Measurements from ENCODE around the gene DOK6. TPM values are rescaled to one million over a fixed set of nuclear protein-coding genes. Genes with fewer than 3 reads are reported as not detected.

DOK6 gene
- total and polyA plus RNA-seq, 2 donors (not counting 3 experiments of a cell fraction or from before 2014, with no cell fraction given): under 0.01 TPM; not detected in 1

- Histone ChIP-seq H3K36me3 (ENCODE audit: control insufficient read depth in 2 of 2, extremely low read depth in 1 of 2, insufficient read depth in 2 of 2, low read length in 2 of 2) (no peaks in the 10 kb centered on the region), H3K4me1 (ENCODE audit: control insufficient read depth, extremely low read depth, insufficient read depth, low read length) (no peaks in the 10 kb centered on the region), H3K9me1 (replicated peaks; ENCODE audit: control insufficient read depth, extremely low read depth, insufficient read depth, low read length) (no peaks in the 10 kb centered on the region), H2AFZ (ENCODE audit: low read depth, low read length) (no peak overlapping the region), H3K4me2 (ENCODE audit: insufficient read depth, low read length) (no peak overlapping the region), H3K27me3 (ENCODE audit: control insufficient read depth in 2 of 2, insufficient read depth in 2 of 2, low read length in 2 of 2) (no peaks in the 10 kb centered on the region), H3K27ac (ENCODE audit: insufficient read depth, low read depth, low read length) (no peak overlapping the region), H3K9me3 (replicated peaks; ENCODE audit: control insufficient read depth, insufficient read depth, low read length) (no peaks in the 10 kb centered on the region), H4K20me1 (replicated peaks; ENCODE audit: control insufficient read depth, extremely low read depth, insufficient read depth, low read length) (no peaks in the 10 kb centered on the region), H3K4me3 (replicated peaks in 1 of 3; ENCODE audit: insufficient read depth in 1 of 3, low read depth in 1 of 3, low read length in 3 of 3) (no peak overlapping the region), H3K79me2 (ENCODE audit: control insufficient read depth, insufficient read depth, low read length) (no peaks in the 10 kb centered on the region), H3K9ac (replicated peaks; ENCODE audit: extremely low read depth, insufficient read depth, low read length) (no peak overlapping the region)
- dilution Hi-C loops (cut with MboI; ENCODE audit: extremely low pct_ligation_motif_present, low sequenced_read_pairs): no loop called here
- CTCF ChIA-PET: no interaction called here
- TF ChIP-seq CTCF (IDR thresholded peaks at IDR 0.05; ENCODE audit: extremely low read depth in 1 of 2, insufficient read depth in 1 of 2, low read depth in 1 of 2, low read length in 2 of 2) (no peak), EZH2 (IDR thresholded peaks at IDR 0.05; ENCODE audit: borderline replicate concordance, low read depth, low read length, severe bottlenecking) (no peak), JUN (IDR thresholded peaks at IDR 0.05; ENCODE audit: borderline replicate concordance, insufficient read depth, insufficient read length, low read depth) (no peak)
- POLR2A ChIA-PET: no interaction called here
- no peak for DNase-seq (ENCODE audit: low read depth, low spot score)
- FAIRE-seq: no peak
- intact Hi-C loops (cut with micrococcal nuclease): no loop called here
- no TSS peak for BruUV-seq (replicated peaks)
These were observed 412.9 kb downstream of the DOK6 start for GRCh38 chr18:69813559-69813958.

GRCh38 chr18:69814861-69815385, 414.2 kb downstream of the DOK6 start:
- H3K27ac ChIP-seq (ENCODE audit: insufficient read depth, low read depth, low read length): no peak overlapping the region
- POLR2A ChIA-PET: no interaction called here

More at GRCh38 chr18:69814861-69815385, 414.2 kb downstream of the DOK6 start:
- no peaks in the 10 kb centered on the region for H3K9me1 ChIP-seq (replicated peaks; ENCODE audit: control insufficient read depth, extremely low read depth, insufficient read depth, low read length)
- no peak overlapping the region for H3K9ac ChIP-seq (replicated peaks; ENCODE audit: extremely low read depth, insufficient read depth, low read length)
- no peaks in the 10 kb centered on the region for H3K79me2 ChIP-seq (ENCODE audit: control insufficient read depth, insufficient read depth, low read length)
- H3K36me3 ChIP-seq (ENCODE audit: control insufficient read depth in 2 of 2, extremely low read depth in 1 of 2, insufficient read depth in 2 of 2, low read length in 2 of 2): no peaks in the 10 kb centered on the region
- no peaks in the 10 kb centered on the region for H3K4me1 ChIP-seq (ENCODE audit: control insufficient read depth, extremely low read depth, insufficient read depth, low read length)
- TF ChIP-seq POLR2AphosphoS5 (IDR thresholded peaks at IDR 0.05; ENCODE audit: insufficient read depth, low read depth, low read length): no peak
- TF ChIP-seq POLR2A (IDR thresholded peaks at IDR 0.05; ENCODE audit: low read depth, low read length): no peak
- TF ChIP-seq MYC (IDR thresholded peaks at IDR 0.05; ENCODE audit: low read depth, low read length): no peak
- TF ChIP-seq EZH2 (IDR thresholded peaks at IDR 0.05; ENCODE audit: borderline replicate concordance, low read depth, low read length, severe bottlenecking): no peak
- dilution Hi-C loops (cut with MboI; ENCODE audit: extremely low pct_ligation_motif_present, low sequenced_read_pairs) (no loop called here), intact Hi-C loops (cut with micrococcal nuclease) (no loop called here)
- H2AFZ ChIP-seq (ENCODE audit: low read depth, low read length): no peak overlapping the region
- no peaks in the 10 kb centered on the region for H4K20me1 ChIP-seq (replicated peaks; ENCODE audit: control insufficient read depth, extremely low read depth, insufficient read depth, low read length)
- DNase-seq (ENCODE audit: low read depth, low spot score) (no peak), FAIRE-seq (no peak)
- no peaks in the 10 kb centered on the region for H3K9me3 ChIP-seq (replicated peaks; ENCODE audit: control insufficient read depth, insufficient read depth, low read length)
- H3K4me3 ChIP-seq (replicated peaks in 1 of 3; ENCODE audit: insufficient read depth in 1 of 3, low read depth in 1 of 3, low read length in 3 of 3): no peak overlapping the region
- CTCF ChIA-PET: no interaction called here
- no peaks in the 10 kb centered on the region for H3K27me3 ChIP-seq (ENCODE audit: control insufficient read depth in 2 of 2, insufficient read depth in 2 of 2, low read length in 2 of 2)
- no peak overlapping the region for H3K4me2 ChIP-seq (ENCODE audit: insufficient read depth, low read length)
- no TSS peak for BruUV-seq (replicated peaks)

All from endothelial cell of umbilical vein (primary cell).